Sigmoid colon (tissue), 3 donors: ENCODE results near the gene SPTBN1.

ENCODE experiments used
- POLR2A ChIP-seq, 2 donors: fragments of 450-650 bp; IDR thresholded peaks; one replicate each; pipeline ENCODE4 v1.6.1; 2016; ENCODE audit warnings: antibody characterized with exemption in 2 of 2, mild to moderate bottlenecking in 2 of 2, moderate library complexity in 2 of 2
- TF ChIP-seq, protein P1 (sequence below), 4 experiments: fragments of 450-650 bp in 3 of 4; fragments of 200-600 bp in 1 of 4; IDR thresholded peaks; one replicate each; pipeline ENCODE4 v1.5.1; 2016 to 2019; ENCODE audit warnings: antibody characterized with exemption in 4 of 4, mild to moderate bottlenecking in 3 of 4, moderate library complexity in 2 of 4

DNA sequence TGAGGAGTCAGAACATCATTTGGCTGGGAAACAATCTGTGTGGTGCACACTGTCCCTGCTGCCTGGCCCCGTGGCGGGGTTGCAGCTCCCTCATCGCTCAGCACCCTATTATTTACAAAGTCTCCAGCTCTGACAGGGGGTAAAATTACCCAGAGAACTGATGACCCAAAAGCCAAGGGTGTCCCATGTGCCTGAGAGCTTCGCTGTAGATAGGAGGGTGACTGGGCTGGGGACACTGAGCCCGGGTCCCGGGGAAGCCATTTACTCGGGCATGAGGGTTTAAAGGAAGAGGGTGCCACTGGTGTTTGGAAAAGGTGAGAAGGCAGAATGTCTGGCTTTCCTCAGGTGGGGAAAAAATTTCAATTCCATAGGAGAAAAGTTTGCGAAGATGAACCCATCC is 219.2 kb downstream of the SPTBN1 start:
- TF ChIP-seq, protein P1, sequence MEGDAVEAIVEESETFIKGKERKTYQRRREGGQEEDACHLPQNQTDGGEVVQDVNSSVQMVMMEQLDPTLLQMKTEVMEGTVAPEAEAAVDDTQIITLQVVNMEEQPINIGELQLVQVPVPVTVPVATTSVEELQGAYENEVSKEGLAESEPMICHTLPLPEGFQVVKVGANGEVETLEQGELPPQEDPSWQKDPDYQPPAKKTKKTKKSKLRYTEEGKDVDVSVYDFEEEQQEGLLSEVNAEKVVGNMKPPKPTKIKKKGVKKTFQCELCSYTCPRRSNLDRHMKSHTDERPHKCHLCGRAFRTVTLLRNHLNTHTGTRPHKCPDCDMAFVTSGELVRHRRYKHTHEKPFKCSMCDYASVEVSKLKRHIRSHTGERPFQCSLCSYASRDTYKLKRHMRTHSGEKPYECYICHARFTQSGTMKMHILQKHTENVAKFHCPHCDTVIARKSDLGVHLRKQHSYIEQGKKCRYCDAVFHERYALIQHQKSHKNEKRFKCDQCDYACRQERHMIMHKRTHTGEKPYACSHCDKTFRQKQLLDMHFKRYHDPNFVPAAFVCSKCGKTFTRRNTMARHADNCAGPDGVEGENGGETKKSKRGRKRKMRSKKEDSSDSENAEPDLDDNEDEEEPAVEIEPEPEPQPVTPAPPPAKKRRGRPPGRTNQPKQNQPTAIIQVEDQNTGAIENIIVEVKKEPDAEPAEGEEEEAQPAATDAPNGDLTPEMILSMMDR (IDR thresholded peaks at IDR 0.05), result no peak
- no peak for TF ChIP-seq POLR2A (IDR thresholded peaks at IDR 0.05)
